GM12878 (cell line): Measurements from ENCODE around the gene SUGCT. TPM values are rescaled to one million over a fixed set of nuclear protein-coding genes. Genes with fewer than 3 reads are reported as not detected.

Experiments
- ATAC-seq: fragments of 200-7000 bp; cut with Tn5 transposase; 3 replicates; pipeline ENCODE4 v1.9.1; 2020; ENCODE audit warnings: mild to moderate bottlenecking, moderate library complexity
- BruUV-seq: library from RNA; stranded (reverse); fragments of 400-500 nt; replicated peaks from 2 replicates; lab custom pipeline; 2021; lab: Mats Ljungman, UMichigan
- CTCF ChIA-PET: fragments of 300-600 bp; sonication (Branson Sonifier 250); formaldehyde crosslinking; extraction: SDS; loops from one replicate; lab custom pipeline; 2021; ENCODE audit warnings: inconsistent platforms; lab: Yijun Ruan, JAX
- POLR2A ChIA-PET: fragments of 350-600 bp; formaldehyde crosslinking; extraction: SDS; loops from one replicate; lab custom pipeline; 2021; ENCODE audit warnings: inconsistent platforms; lab: Charles Lee
- RAD21 ChIA-PET: fragments of 300-600 bp; sonication (Branson Sonifier 250); formaldehyde crosslinking; loops from one replicate; lab custom pipeline; 2023; ENCODE audit warnings: antibody characterized with exemption; ENCODE audit not compliant: unreplicated experiment; lab: Charles Lee
- SMC1A ChIA-PET: fragments of 300-600 bp; sonication (Branson Sonifier 250); formaldehyde crosslinking; loops from one replicate; lab custom pipeline; 2023; ENCODE audit not compliant: unreplicated experiment, uncharacterized antibody; lab: Charles Lee
- DNase-seq: peaks from one replicate; pipeline ENCODE4 v3.0.0-alpha.2; 2011; ENCODE audit warnings: low read depth, low spot score
- FAIRE-seq: peaks from 3 replicates; lab custom pipeline; 2011; peaks lifted over from hg19 to GRCh38; lab: Jason Lieb, UNC
- H2AFZ ChIP-seq: 2 replicates; pipeline ENCODE4 v1.6.0; 2011; ENCODE audit warnings: low read depth, low read length, control low read depth; ENCODE audit not compliant: control insufficient read depth
- H3K27ac ChIP-seq: 2 replicates; pipeline ENCODE4 v1.5.1; 2011; ENCODE audit warnings: control low read depth; ENCODE audit not compliant: control insufficient read depth, insufficient read depth
- H3K27me3 ChIP-seq, 2 experiments: replicated peaks in 1 of 2; 2 replicates each; pipeline versions ENCODE4 v1.6.0 to v1.6.1; 2011; ENCODE audit warnings: low read length in 1 of 2; ENCODE audit not compliant: control insufficient read depth in 2 of 2, insufficient read depth in 2 of 2
- H3K36me3 ChIP-seq, 2 experiments: 2 replicates each; pipeline ENCODE4 v1.5.1; 2011; ENCODE audit warnings: low read length in 1 of 2; ENCODE audit not compliant: control insufficient read depth in 2 of 2, insufficient read depth in 2 of 2
- H3K4me1 ChIP-seq: 2 replicates; pipeline ENCODE4 v1.6.1; 2011; ENCODE audit warnings: mild to moderate bottlenecking, low read length, moderate library complexity, mixed read lengths; ENCODE audit not compliant: control insufficient read depth, insufficient read depth
- H3K4me2 ChIP-seq: 2 replicates; pipeline ENCODE4 v1.6.0; 2011; ENCODE audit warnings: control low read depth; ENCODE audit not compliant: control insufficient read depth, insufficient read depth
- H3K4me3 ChIP-seq: fragments of 200-600 bp; sonication (generic); 2 replicates; pipeline ENCODE4 v1.5.1; 2016
- H3K79me2 ChIP-seq: 2 replicates; pipeline ENCODE4 v1.6.0; 2011; ENCODE audit warnings: low read length; ENCODE audit not compliant: control insufficient read depth, insufficient read depth
- H3K9ac ChIP-seq: 2 replicates; pipeline ENCODE4 v1.8.0; 2011; ENCODE audit warnings: low read length, control low read depth, mixed read lengths; ENCODE audit not compliant: control insufficient read depth, insufficient read depth
- H3K9me3 ChIP-seq: replicated peaks from 3 replicates; pipeline ENCODE4 v1.5.1; 2011; ENCODE audit warnings: mild to moderate bottlenecking, low read length; ENCODE audit not compliant: control insufficient read depth, insufficient read depth
- H4K20me1 ChIP-seq: 2 replicates; pipeline ENCODE4 v1.6.0; 2011; ENCODE audit not compliant: control insufficient read depth, insufficient read depth
- BMI1 ChIP-seq: fragments of 450-650 bp; IDR thresholded peaks from 2 replicates; pipeline ENCODE4 v1.6.1; 2016; ENCODE audit warnings: mild to moderate bottlenecking, moderate library complexity, borderline replicate concordance
- CHD1 ChIP-seq: IDR thresholded peaks from 2 replicates; pipeline ENCODE4 v1.6.1; 2012; ENCODE audit warnings: low read depth, low read length, improper control_type of control experiment
- CREM ChIP-seq: IDR thresholded peaks from 2 replicates; pipeline ENCODE4 v1.6.1; 2014; ENCODE audit warnings: antibody characterized with exemption, low read depth
- ESRRA ChIP-seq: IDR thresholded peaks from 2 replicates; pipeline ENCODE4 v1.6.1; 2012; ENCODE audit warnings: mild to moderate bottlenecking, low read length, improper control_type of control experiment
- IRF4 ChIP-seq: IDR thresholded peaks from 2 replicates; pipeline ENCODE4 v1.6.1; 2011; ENCODE audit warnings: low read depth, low read length
- POLR2AphosphoS2 ChIP-seq: IDR thresholded peaks from 2 replicates; pipeline ENCODE4 v1.6.1; 2011; ENCODE audit warnings: low read depth, mild to moderate bottlenecking, low read length, improper control_type of control experiment, moderate library complexity
- TARDBP ChIP-seq: IDR thresholded peaks from 2 replicates; pipeline ENCODE4 v1.6.1; 2016; ENCODE audit warnings: borderline replicate concordance
- WGBS: methylation state at CpG from one replicate; pipeline ENCODE4 v1.1.6; 2016; ENCODE audit warnings: low lambda C conversion rate; ENCODE audit not compliant: insufficient replicate concordance, insufficient coverage; ENCODE audit errors: missing lambda C conversion rate; 5-methylcytosine and 5-hydroxymethylcytosine counted together
- in situ Hi-C: fragments of 300-500 bp; cut with MboI; formaldehyde crosslinking; loops from 9 replicates; pipeline ENCODE4 v1.14.3; 2018; ENCODE audit warnings: mixed read lengths
- intact Hi-C: fragments of 100-400 bp; cut with micrococcal nuclease; formaldehyde crosslinking; loops from one replicate; pipeline ENCODE4 v1.14.2; 2022; ENCODE audit not compliant: unreplicated experiment
- polyA plus RNA-seq, 11 experiments: library from polyadenylated mRNA; depleted of rRNA in 4 of 11; unstranded in 6 of 11; stranded (reverse) in 5 of 11; fragments of >200 nt; fragmentation: Nextera tagmentation in 4 of 11; fragmentation: Illumina TruSeq in 1 of 11; extraction: Ambion mirVana in 4 of 11; extraction: Trizol in 1 of 11; gene quantifications; 1 replicate in 1 of 11; 2 replicates in 10 of 11; pipeline versions ENCODE4 v1.2.1 to v1.2.3, GENCODE V29; 2011 to 2016; ENCODE audit warnings: inconsistent platforms in 2 of 11, missing spikeins in 2 of 11, low read depth in 1 of 11
- total RNA-seq, 4 experiments: library from RNA; depleted of rRNA in 3 of 4; stranded (reverse); fragments of >200 nt in 3 of 4; fragmentation: Illumina TruSeq in 1 of 4; extraction: Trizol in 1 of 4; gene quantifications; 2 replicates each; pipeline versions ENCODE4 v1.2.1 to v1.2.3, GENCODE V29; 2013 to 2021
- TF ChIP-seq, protein P1 (sequence below): fragments of 450-650 bp; IDR thresholded peaks from 2 replicates; pipeline ENCODE4 v1.6.1; 2016; ENCODE audit warnings: mild to moderate bottlenecking
- TF ChIP-seq, protein P2 (sequence below): IDR thresholded peaks from 2 replicates; pipeline ENCODE4 v1.6.1; 2011; ENCODE audit warnings: low read depth, mild to moderate bottlenecking, low read length, moderate library complexity, borderline replicate concordance; ENCODE audit errors: extremely low read depth
- TF ChIP-seq, protein P3 (sequence below): fragments of 450-650 bp; IDR thresholded peaks from 2 replicates; pipeline ENCODE4 v1.6.1; 2018; ENCODE audit warnings: mild to moderate bottlenecking, low read depth, moderate library complexity; ENCODE audit not compliant: partially characterized antibody
- TF ChIP-seq, protein P4 (sequence below): fragments of 450-650 bp; IDR thresholded peaks from 2 replicates; pipeline ENCODE4 v1.6.1; 2017; ENCODE audit warnings: mild to moderate bottlenecking, moderate library complexity

Gene SUGCT
- total and polyA plus RNA-seq, 10 of the 15 experiments (the other 5 are each of a cell fraction or from before 2014, with no cell fraction given), result 0.08 to 1.2 (median 0.67) TPM; not detected in 1

DNA sequence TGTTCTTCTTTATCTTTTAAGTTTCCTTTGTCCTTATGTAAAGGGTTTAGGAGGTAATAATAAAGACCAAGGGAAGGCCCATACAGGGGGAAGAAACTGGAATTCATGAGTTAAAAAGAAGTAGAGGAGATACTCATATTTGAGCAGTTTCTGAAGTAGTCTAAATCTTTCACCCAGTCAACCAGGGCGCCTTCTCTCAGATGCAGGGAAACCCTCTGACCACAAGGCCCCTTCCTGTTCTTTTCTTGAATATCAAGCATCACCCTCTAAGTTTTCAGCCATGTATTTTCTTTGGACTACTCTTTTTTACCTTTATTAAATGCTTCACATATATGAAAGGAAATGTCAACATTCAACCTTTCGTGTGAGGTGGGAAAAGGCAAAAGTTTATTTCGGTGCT, 630.8 kb downstream of the SUGCT start:
- CTCF ChIA-PET, result interaction anchor here (1.4 kb wide), 1 partner anchor 13 kb away, joined by 4 read pairs; no protein-coding TSS in a partner anchor
- TF ChIP-seq, protein P1, sequence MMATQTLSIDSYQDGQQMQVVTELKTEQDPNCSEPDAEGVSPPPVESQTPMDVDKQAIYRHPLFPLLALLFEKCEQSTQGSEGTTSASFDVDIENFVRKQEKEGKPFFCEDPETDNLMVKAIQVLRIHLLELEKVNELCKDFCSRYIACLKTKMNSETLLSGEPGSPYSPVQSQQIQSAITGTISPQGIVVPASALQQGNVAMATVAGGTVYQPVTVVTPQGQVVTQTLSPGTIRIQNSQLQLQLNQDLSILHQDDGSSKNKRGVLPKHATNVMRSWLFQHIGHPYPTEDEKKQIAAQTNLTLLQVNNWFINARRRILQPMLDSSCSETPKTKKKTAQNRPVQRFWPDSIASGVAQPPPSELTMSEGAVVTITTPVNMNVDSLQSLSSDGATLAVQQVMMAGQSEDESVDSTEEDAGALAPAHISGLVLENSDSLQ, result no peak
- no peak for TF ChIP-seq TARDBP
- TF ChIP-seq IRF4, result no peak
- TF ChIP-seq CREM, result no peak
- TF ChIP-seq, protein P2, sequence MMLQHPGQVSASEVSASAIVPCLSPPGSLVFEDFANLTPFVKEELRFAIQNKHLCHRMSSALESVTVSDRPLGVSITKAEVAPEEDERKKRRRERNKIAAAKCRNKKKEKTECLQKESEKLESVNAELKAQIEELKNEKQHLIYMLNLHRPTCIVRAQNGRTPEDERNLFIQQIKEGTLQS, result no peak
- TF ChIP-seq CHD1, result no peak
- TF ChIP-seq ESRRA, result no peak
- TF ChIP-seq, protein P3, sequence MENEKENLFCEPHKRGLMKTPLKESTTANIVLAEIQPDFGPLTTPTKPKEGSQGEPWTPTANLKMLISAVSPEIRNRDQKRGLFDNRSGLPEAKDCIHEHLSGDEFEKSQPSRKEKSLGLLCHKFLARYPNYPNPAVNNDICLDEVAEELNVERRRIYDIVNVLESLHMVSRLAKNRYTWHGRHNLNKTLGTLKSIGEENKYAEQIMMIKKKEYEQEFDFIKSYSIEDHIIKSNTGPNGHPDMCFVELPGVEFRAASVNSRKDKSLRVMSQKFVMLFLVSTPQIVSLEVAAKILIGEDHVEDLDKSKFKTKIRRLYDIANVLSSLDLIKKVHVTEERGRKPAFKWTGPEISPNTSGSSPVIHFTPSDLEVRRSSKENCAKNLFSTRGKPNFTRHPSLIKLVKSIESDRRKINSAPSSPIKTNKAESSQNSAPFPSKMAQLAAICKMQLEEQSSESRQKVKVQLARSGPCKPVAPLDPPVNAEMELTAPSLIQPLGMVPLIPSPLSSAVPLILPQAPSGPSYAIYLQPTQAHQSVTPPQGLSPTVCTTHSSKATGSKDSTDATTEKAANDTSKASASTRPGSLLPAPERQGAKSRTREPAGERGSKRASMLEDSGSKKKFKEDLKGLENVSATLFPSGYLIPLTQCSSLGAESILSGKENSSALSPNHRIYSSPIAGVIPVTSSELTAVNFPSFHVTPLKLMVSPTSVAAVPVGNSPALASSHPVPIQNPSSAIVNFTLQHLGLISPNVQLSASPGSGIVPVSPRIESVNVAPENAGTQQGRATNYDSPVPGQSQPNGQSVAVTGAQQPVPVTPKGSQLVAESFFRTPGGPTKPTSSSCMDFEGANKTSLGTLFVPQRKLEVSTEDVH, result no peak
- no peak for TF ChIP-seq BMI1
- TF ChIP-seq, protein P4, sequence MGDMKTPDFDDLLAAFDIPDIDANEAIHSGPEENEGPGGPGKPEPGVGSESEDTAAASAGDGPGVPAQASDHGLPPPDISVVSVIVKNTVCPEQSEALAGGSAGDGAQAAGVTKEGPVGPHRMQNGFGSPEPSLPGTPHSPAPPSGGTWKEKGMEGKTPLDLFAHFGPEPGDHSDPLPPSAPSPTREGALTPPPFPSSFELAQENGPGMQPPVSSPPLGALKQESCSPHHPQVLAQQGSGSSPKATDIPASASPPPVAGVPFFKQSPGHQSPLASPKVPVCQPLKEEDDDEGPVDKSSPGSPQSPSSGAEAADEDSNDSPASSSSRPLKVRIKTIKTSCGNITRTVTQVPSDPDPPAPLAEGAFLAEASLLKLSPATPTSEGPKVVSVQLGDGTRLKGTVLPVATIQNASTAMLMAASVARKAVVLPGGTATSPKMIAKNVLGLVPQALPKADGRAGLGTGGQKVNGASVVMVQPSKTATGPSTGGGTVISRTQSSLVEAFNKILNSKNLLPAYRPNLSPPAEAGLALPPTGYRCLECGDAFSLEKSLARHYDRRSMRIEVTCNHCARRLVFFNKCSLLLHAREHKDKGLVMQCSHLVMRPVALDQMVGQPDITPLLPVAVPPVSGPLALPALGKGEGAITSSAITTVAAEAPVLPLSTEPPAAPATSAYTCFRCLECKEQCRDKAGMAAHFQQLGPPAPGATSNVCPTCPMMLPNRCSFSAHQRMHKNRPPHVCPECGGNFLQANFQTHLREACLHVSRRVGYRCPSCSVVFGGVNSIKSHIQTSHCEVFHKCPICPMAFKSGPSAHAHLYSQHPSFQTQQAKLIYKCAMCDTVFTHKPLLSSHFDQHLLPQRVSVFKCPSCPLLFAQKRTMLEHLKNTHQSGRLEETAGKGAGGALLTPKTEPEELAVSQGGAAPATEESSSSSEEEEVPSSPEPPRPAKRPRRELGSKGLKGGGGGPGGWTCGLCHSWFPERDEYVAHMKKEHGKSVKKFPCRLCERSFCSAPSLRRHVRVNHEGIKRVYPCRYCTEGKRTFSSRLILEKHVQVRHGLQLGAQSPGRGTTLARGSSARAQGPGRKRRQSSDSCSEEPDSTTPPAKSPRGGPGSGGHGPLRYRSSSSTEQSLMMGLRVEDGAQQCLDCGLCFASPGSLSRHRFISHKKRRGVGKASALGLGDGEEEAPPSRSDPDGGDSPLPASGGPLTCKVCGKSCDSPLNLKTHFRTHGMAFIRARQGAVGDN, result no peak
- TF ChIP-seq POLR2AphosphoS2, result no peak

More for the DNA sequence above, 630.8 kb downstream of the SUGCT start:
- ChIA-PET RAD21 (no interaction called here), POLR2A (no interaction called here), SMC1A (interaction anchor here (0.6 to 1.6 kb wide), 4 partner anchors 8 to 99 kb away, joined by 3 to 5 read pairs (median 3); no protein-coding TSS in a partner anchor)
- no peaks in the 10 kb centered on the region for H3K9me3 ChIP-seq
- H3K4me3 ChIP-seq, result no peak overlapping the region
- no peak overlapping the region for H3K9ac ChIP-seq
- no peaks in the 10 kb centered on the region for H3K27me3 ChIP-seq
- H3K27ac ChIP-seq, result no peak overlapping the region
- no TSS peak for BruUV-seq
- no peaks in the 10 kb centered on the region for H3K36me3 ChIP-seq
- no peak for FAIRE-seq
- no peak overlapping the region for H2AFZ ChIP-seq
- H3K79me2 ChIP-seq, result no peaks in the 10 kb centered on the region
- in situ Hi-C loops (no loop called here), intact Hi-C loops (no loop called here)
- 25% methylated on average over 3 of the region's 3 CpGs for WGBS
- H4K20me1 ChIP-seq, result no peaks in the 10 kb centered on the region
- no peak for DNase-seq
- H3K4me2 ChIP-seq, result no peak overlapping the region
- H3K4me1 ChIP-seq, result no peaks in the 10 kb centered on the region
- peak; percentile 60 for ATAC-seq
